Measurements from ENCODE around the gene REXO5.

The REXO5 gene

DNA sequence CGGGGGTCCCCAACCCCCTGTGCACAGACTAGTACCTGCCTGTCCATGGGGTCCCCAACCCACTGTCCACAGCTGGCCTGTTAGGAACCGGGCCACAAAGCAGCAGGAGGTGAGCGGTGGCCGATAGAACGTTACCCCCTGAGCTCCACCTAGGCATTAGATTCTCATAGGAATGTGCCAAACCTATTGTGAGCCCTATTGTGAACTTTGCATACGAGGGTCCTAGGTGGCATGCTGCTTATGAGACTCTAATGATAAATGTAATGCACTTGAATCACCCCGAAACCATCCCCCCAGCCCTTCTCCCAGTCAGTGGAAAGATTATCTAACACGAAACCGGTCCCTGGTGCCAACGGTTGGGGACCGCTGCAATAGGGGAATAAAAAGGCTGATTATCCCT, 1.5 kb downstream of the REXO5 start:
- H3K36me3 ChIP-seq (ENCODE audit: control insufficient read depth, low read length): peaks cover 3% of the 10 kb centered on the region
- no peaks in the 10 kb centered on the region for H3K27me3 ChIP-seq (ENCODE audit: control insufficient read depth, low read length)
- H3F3A ChIP-seq (ENCODE audit: control insufficient read depth, insufficient read depth): peaks cover 19% of the 10 kb centered on the region
- no peaks in the 10 kb centered on the region for H3K9me2 ChIP-seq (replicated peaks; ENCODE audit: control insufficient read depth, low read length)
- H3K79me2 ChIP-seq (ENCODE audit: control insufficient read depth, low read length): peaks cover 19% of the 10 kb centered on the region
- H3K4me1 ChIP-seq (ENCODE audit: control insufficient read depth, low read length): peaks cover 17% of the 10 kb centered on the region
- no peak overlapping the region for H3K27ac ChIP-seq (ENCODE audit: low read depth, low read length)
- no peaks in the 10 kb centered on the region for H3K9me3 ChIP-seq (ENCODE audit: control insufficient read depth, insufficient read depth, low read length)
- no peak for TF ChIP-seq CTCF (IDR thresholded peaks at IDR 0.05; ENCODE audit: low read depth, low read length, poor library complexity, severe bottlenecking)
- TF ChIP-seq EZH2phosphoT487 (IDR thresholded peaks at IDR 0.05; ENCODE audit: borderline replicate concordance, low read length): no peak
- H3K4me2 ChIP-seq (ENCODE audit: low read length): peak overlapping the region; percentile 67
- H3K4me3 ChIP-seq (ENCODE audit: low read length): peak overlapping the region; percentile 78
- no peaks in the 10 kb centered on the region for H4K20me1 ChIP-seq (ENCODE audit: control insufficient read depth, insufficient read depth, low read depth, low read length)

- H3K27ac ChIP-seq (ENCODE audit: low read depth, low read length): no peak overlapping the region
- H3K9me2 ChIP-seq (replicated peaks; ENCODE audit: control insufficient read depth, low read length): no peaks in the 10 kb centered on the region
Measured at GRCh38 chr16:20811889-20812439, 5.6 kb downstream of the REXO5 start.

DNA sequence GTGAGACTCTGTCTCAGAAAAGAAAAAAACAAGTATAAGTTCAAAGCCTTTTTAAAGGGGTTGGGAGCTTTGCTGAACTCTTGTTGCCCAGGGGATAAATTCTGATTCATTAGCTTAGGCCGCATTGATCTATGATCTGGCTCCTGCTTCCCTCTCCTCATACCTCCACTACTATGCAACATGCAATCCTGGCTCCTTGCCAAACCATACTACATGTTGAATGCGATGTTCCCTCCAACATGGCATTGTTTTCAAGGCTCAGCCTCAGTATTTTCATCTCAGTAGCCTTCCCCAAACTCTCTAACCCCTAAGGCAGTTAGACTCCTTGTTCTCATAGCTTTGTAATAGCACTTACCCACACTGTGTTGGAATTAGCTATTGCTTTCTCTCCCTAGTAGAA, 6.2 kb downstream of the REXO5 start:
- Histone ChIP-seq H3F3A (ENCODE audit: control insufficient read depth, insufficient read depth) (0 out of 2 replicates have a peak, but pooled peaks cover 5% of the 10 kb centered on the region), H3K9me2 (replicated peaks; ENCODE audit: control insufficient read depth, low read length) (no peaks in the 10 kb centered on the region), H3K36me3 (ENCODE audit: control insufficient read depth, low read length) (peaks cover 17% of the 10 kb centered on the region), H3K4me1 (ENCODE audit: control insufficient read depth, low read length) (peaks cover 8% of the 10 kb centered on the region), H3K9me3 (ENCODE audit: control insufficient read depth, insufficient read depth, low read length) (no peaks in the 10 kb centered on the region), H3K27ac (ENCODE audit: low read depth, low read length) (no peak overlapping the region), H3K4me3 (ENCODE audit: low read length) (no peak overlapping the region), H4K20me1 (ENCODE audit: control insufficient read depth, insufficient read depth, low read depth, low read length) (no peaks in the 10 kb centered on the region), H3K27me3 (ENCODE audit: control insufficient read depth, low read length) (no peaks in the 10 kb centered on the region), H3K4me2 (ENCODE audit: low read length) (no peak overlapping the region), H3K79me2 (ENCODE audit: control insufficient read depth, low read length) (peaks cover 9% of the 10 kb centered on the region)
- TF ChIP-seq EZH2phosphoT487 (IDR thresholded peaks at IDR 0.05; ENCODE audit: borderline replicate concordance, low read length): no peak
- no peak for TF ChIP-seq CTCF (IDR thresholded peaks at IDR 0.05; ENCODE audit: low read depth, low read length, poor library complexity, severe bottlenecking)

More at GRCh38 chr16:20811889-20812439, 5.6 kb downstream of the REXO5 start:
- Histone ChIP-seq H3K79me2 (ENCODE audit: control insufficient read depth, low read length) (peaks cover 14% of the 10 kb centered on the region), H3F3A (ENCODE audit: control insufficient read depth, insufficient read depth) (0 out of 2 replicates have a peak, but pooled peaks cover 6% of the 10 kb centered on the region), H3K4me2 (ENCODE audit: low read length) (no peak overlapping the region), H3K4me1 (ENCODE audit: control insufficient read depth, low read length) (peaks cover 9% of the 10 kb centered on the region), H3K36me3 (ENCODE audit: control insufficient read depth, low read length) (peaks cover 17% of the 10 kb centered on the region), H3K27me3 (ENCODE audit: control insufficient read depth, low read length) (no peaks in the 10 kb centered on the region), H3K9me3 (ENCODE audit: control insufficient read depth, insufficient read depth, low read length) (no peaks in the 10 kb centered on the region), H3K4me3 (ENCODE audit: low read length) (no peak overlapping the region), H4K20me1 (ENCODE audit: control insufficient read depth, insufficient read depth, low read depth, low read length) (no peaks in the 10 kb centered on the region)
- TF ChIP-seq CTCF (IDR thresholded peaks at IDR 0.05; ENCODE audit: low read depth, low read length, poor library complexity, severe bottlenecking) (no peak), EZH2phosphoT487 (IDR thresholded peaks at IDR 0.05; ENCODE audit: borderline replicate concordance, low read length) (no peak)
